HepG2 (cell line): ENCODE data around the gene CFH. TPM values are rescaled to one million over a fixed set of nuclear protein-coding genes. Genes with fewer than 3 reads are reported as not detected.
"Not testable (repeated sequence)": the region's sequence is repeated elsewhere in the genome, so short reads cannot be mapped to it uniquely, and the experiment has no call there.

Experiments used
- ATAC-seq: fragments of 200-7000 bp; cut with Tn5 transposase; 3 replicates; pipeline ENCODE4 v1.9.1; 2020; ENCODE audit warnings: mild to moderate bottlenecking, moderate library complexity
- BruUV-seq: library from RNA; stranded (reverse); fragments of 400-500 nt; replicated peaks from 2 replicates; lab custom pipeline; 2021; lab: Mats Ljungman, UMichigan
- CTCF ChIA-PET: fragments of 300-600 bp; formaldehyde crosslinking; extraction: SDS; loops from one replicate; lab custom pipeline; 2021; ENCODE audit warnings: low total read pairs, inconsistent platforms, low intra/inter-chr PET ratio; lab: Yijun Ruan, JAX
- POLR2A ChIA-PET: fragments of 350-600 bp; sonication (Branson Sonifier 250); formaldehyde crosslinking; loops from one replicate; lab custom pipeline; 2020; ENCODE audit warnings: antibody characterized with exemption, inconsistent platforms; lab: Yijun Ruan, JAX
- DNase-seq: peaks from one replicate; pipeline ENCODE4 v3.0.0-alpha.2; 2015; ENCODE audit warnings: low spot score
- FAIRE-seq: peaks from 3 replicates; lab custom pipeline; 2011; peaks lifted over from hg19 to GRCh38; lab: Jason Lieb, UNC
- H2AFZ ChIP-seq: one replicate; pipeline ENCODE4 v1.6.1; 2011; ENCODE audit warnings: low read length, inconsistent platforms
- H3K27ac ChIP-seq: fragments of 300-600 bp; 3 replicates; pipeline ENCODE4 v1.8.0; 2011; ENCODE audit warnings: mixed run types, mild to moderate bottlenecking, mixed read lengths, low read length, inconsistent platforms; ENCODE audit not compliant: insufficient read depth; ENCODE audit errors: extremely low read length
- H3K27me3 ChIP-seq, 2 experiments: fragments of 200-600 bp in 1 of 2; 2 replicates in 1 of 2; 3 replicates in 1 of 2; pipeline versions ENCODE4 v1.6.0 to v1.8.0; 2011; ENCODE audit warnings: low read length in 2 of 2, mild to moderate bottlenecking in 2 of 2, moderate library complexity in 2 of 2, inconsistent platforms in 1 of 2; ENCODE audit not compliant: insufficient read depth in 2 of 2, control insufficient read depth in 1 of 2
- H3K36me3 ChIP-seq, 2 experiments: fragments of 200-600 bp in 1 of 2; replicated peaks in 1 of 2; 2 replicates in 1 of 2; 3 replicates in 1 of 2; pipeline versions ENCODE4 v1.5.1 to v1.8.0; 2011; ENCODE audit warnings: low read length in 2 of 2, inconsistent platforms in 1 of 2; ENCODE audit not compliant: insufficient read depth in 2 of 2, control insufficient read depth in 1 of 2
- H3K4me1 ChIP-seq: 2 replicates; pipeline ENCODE4 v1.5.1; 2012; ENCODE audit warnings: low read length, inconsistent platforms; ENCODE audit not compliant: insufficient read depth
- H3K4me2 ChIP-seq: 2 replicates; pipeline ENCODE4 v1.6.0; 2011; ENCODE audit warnings: low read depth, low read length, inconsistent platforms
- H3K4me3 ChIP-seq, 3 experiments: fragments of 200-600 bp in 1 of 3; sonication (generic), shearing (Covaris generic) in 1 of 3; replicated peaks in 1 of 3; 2 replicates each; pipeline ENCODE4 v1.5.1; 2011 to 2016; ENCODE audit warnings: low read length in 3 of 3, inconsistent platforms in 2 of 3, low read depth in 2 of 3, mild to moderate bottlenecking in 2 of 3, control low read depth in 1 of 3, mixed read lengths in 1 of 3; ENCODE audit not compliant: insufficient read depth in 1 of 3
- H3K79me2 ChIP-seq: one replicate; pipeline ENCODE4 v1.6.1; 2011; ENCODE audit warnings: low read length, inconsistent platforms; ENCODE audit not compliant: insufficient read depth
- H3K9ac ChIP-seq: 2 replicates; pipeline ENCODE4 v1.6.0; 2011; ENCODE audit warnings: mild to moderate bottlenecking, low read depth, low read length, inconsistent platforms; ENCODE audit not compliant: insufficient read depth
- H3K9me3 ChIP-seq: 2 replicates; pipeline ENCODE4 v1.5.1; 2012; ENCODE audit warnings: mild to moderate bottlenecking, low read length
- H4K20me1 ChIP-seq: 2 replicates; pipeline ENCODE4 v1.6.0; 2011; ENCODE audit warnings: inconsistent platforms, mild to moderate bottlenecking, low read length, moderate library complexity; ENCODE audit not compliant: insufficient read depth
- MAFF ChIP-seq: IDR thresholded peaks from 2 replicates; pipeline ENCODE4 v1.6.1; 2011; ENCODE audit warnings: low read depth, low read length, improper control_type of control experiment
- MAFK ChIP-seq, 2 experiments: IDR thresholded peaks in 1 of 2; conservative IDR thresholded peaks in 1 of 2; 2 replicates each; pipeline ENCODE4 v1.6.1; 2011; ENCODE audit warnings: improper control_type of control experiment in 2 of 2, low read length in 2 of 2
- PAF1 ChIP-seq: IDR thresholded peaks from 2 replicates; pipeline ENCODE4 v1.6.1; 2016; ENCODE audit warnings: missing genetic modification reagents, missing compliant biosample characterization
- PLRG1 ChIP-seq: fragments of 450-650 bp; conservative IDR thresholded peaks from 2 replicates; pipeline ENCODE4 v1.6.1; 2016
- ZFP90 ChIP-seq: sonication (generic); formaldehyde crosslinking; IDR thresholded peaks from 2 replicates; pipeline ENCODE4 v1.8.0; 2022; ENCODE audit warnings: missing genetic modification reagents, mild to moderate bottlenecking, inconsistent platforms, borderline replicate concordance
- ZNF431 ChIP-seq: sonication (generic); formaldehyde crosslinking; IDR thresholded peaks from 2 replicates; pipeline ENCODE4 v1.9.0; 2022; ENCODE audit warnings: missing genetic modification reagents, low read depth, mild to moderate bottlenecking, borderline replicate concordance
- WGBS: methylation state at CpG from one replicate; pipeline ENCODE4 v1.1.6; 2017; ENCODE audit warnings: low lambda C conversion rate; 5-methylcytosine and 5-hydroxymethylcytosine counted together
- in situ Hi-C: cut with HindIII; loops from 2 replicates; pipeline ENCODE4 v1.10.0; 2017; ENCODE audit warnings: low pct_unique_long_range_greater_than_20kb; ENCODE audit not compliant: extremely low pct_ligation_motif_present
- intact Hi-C: fragments of 100-400 bp; cut with micrococcal nuclease; formaldehyde crosslinking; loops from one replicate; pipeline ENCODE4 v1.10.0; 2022; ENCODE audit not compliant: unreplicated experiment
- polyA plus RNA-seq, 8 experiments: library from polyadenylated mRNA; depleted of rRNA in 3 of 8; stranded (reverse) in 7 of 8; unstranded in 1 of 8; fragments of >200 nt; fragmentation: Illumina TruSeq in 4 of 8; extraction: Trizol in 4 of 8; gene quantifications; 2 replicates each; pipeline versions ENCODE4 v1.2.1 to v1.2.3, GENCODE V29; 2011 to 2016; ENCODE audit warnings: low read depth in 4 of 8, missing spikeins in 1 of 8, mixed read lengths in 1 of 8; ENCODE audit not compliant: insufficient read depth in 1 of 8
- total RNA-seq, 5 experiments: library from RNA; depleted of rRNA; stranded (reverse); fragments of >200 nt; fragmentation: Illumina TruSeq; extraction: Trizol; gene quantifications; 2 replicates each; pipeline ENCODE4 v1.2.3, GENCODE V29; 2016; ENCODE audit warnings: low read depth in 1 of 5

Gene CFH
- total and polyA plus RNA-seq, 2 of the 13 experiments (the other 11 are each of a cell fraction or from before 2014, with no cell fraction given): not detected

DNA sequence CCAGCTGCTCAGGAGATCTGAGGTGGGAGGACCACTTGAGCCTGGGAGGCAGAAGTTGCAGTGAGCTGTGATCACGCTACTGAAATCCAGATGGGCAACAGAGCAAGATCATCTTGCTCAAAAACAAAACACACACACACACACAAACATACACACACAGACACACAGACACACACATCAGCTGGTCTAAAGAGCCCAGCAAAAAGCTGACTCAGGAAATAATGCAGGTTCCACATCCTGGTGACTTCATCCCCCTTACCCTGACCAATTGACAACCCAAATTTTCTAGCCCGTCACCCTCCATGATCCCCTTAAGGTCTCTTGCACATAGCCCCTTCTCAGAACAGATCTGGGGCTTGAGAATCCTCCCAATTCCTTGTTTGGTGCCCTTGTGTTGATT, 58.0 kb downstream of the CFH start:
- H3K27me3 ChIP-seq, POLR2A ChIA-PET, H3K4me1 ChIP-seq, H3K36me3 ChIP-seq, intact Hi-C loops, FAIRE-seq, H3K4me3 ChIP-seq, H4K20me1 ChIP-seq, in situ Hi-C loops, DNase-seq, CTCF ChIA-PET, BruUV-seq, H3K27ac ChIP-seq, H3K9ac ChIP-seq, H3K9me3 ChIP-seq, ATAC-seq, H3K4me2 ChIP-seq, H3K79me2 ChIP-seq, H2AFZ ChIP-seq: not testable (repeated sequence)
- WGBS: 14% methylated on average over 2 of the region's 2 CpGs
- peak; percentile 71 for TF ChIP-seq MAFF
- peak; percentile 66 to 86 for TF ChIP-seq MAFK (conservative IDR thresholded peaks at IDR 0.05 in 1 of 2, IDR thresholded peaks at IDR 0.05 in 1 of 2; ENCODE audit: low read length in 2 of 2)

- no peak overlapping the region for H3K4me2 ChIP-seq
- TF ChIP-seq ZNF431 (CRISPR knock-in tag) (no peak), ZFP90 (CRISPR knock-in tag) (no peak), PLRG1 (no peak), PAF1 (CRISPR knock-in tag) (no peak)
- TF ChIP-seq, all 625 proteins: peak for 0
- ChIA-PET POLR2A (no interaction called here), CTCF (no interaction called here)
- no peaks in the 10 kb centered on the region for H3K79me2 ChIP-seq
- H3K4me3 ChIP-seq: no peak overlapping the region
- intact Hi-C loops (no loop called here), in situ Hi-C loops (no loop called here)
- H3K9ac ChIP-seq: no peak overlapping the region
- FAIRE-seq: no peak
- no peak for DNase-seq
- no TSS peak for BruUV-seq
- no peaks in the 10 kb centered on the region for H4K20me1 ChIP-seq
- no peaks in the 10 kb centered on the region for H3K36me3 ChIP-seq
- no peaks in the 10 kb centered on the region for H3K9me3 ChIP-seq
- no peak overlapping the region for H2AFZ ChIP-seq
- no peak overlapping the region for H3K27ac ChIP-seq
- H3K4me1 ChIP-seq: no peaks in the 10 kb centered on the region
- H3K27me3 ChIP-seq: no peaks in the 10 kb centered on the region
- no peak for ATAC-seq
- 10% methylated on average over 2 of the region's 2 CpGs for WGBS
Observed at GRCh38 chr1:196717868-196718267, 66.0 kb downstream of the CFH start.
